AG04450 (cell line): ENCODE results near the gene PDIA5. TPM values are rescaled to one million over a fixed set of nuclear protein-coding genes. Genes with fewer than 3 reads are reported as not detected.

Source experiments
- CTCF ChIA-PET: fragments of 300-600, 350-600 bp; formaldehyde crosslinking; extraction: SDS; loops from one replicate; lab custom pipeline; 2022; ENCODE audit warnings: antibody characterized with exemption, inconsistent platforms; lab: Charles Lee
- POLR2A ChIA-PET: fragments of 350-600 bp; formaldehyde crosslinking; extraction: SDS; loops from one replicate; lab custom pipeline; 2021; ENCODE audit warnings: antibody characterized with exemption, inconsistent platforms; lab: Yijun Ruan, JAX
- DNase-seq: peaks from one replicate; pipeline ENCODE4 v3.0.0-alpha.2; 2011; ENCODE audit warnings: low read depth, low spot score
- H3K27ac ChIP-seq: one replicate; pipeline ENCODE4 v1.5.1; 2012; ENCODE audit warnings: low read depth, low read length, control low read depth
- H3K27me3 ChIP-seq: one replicate; pipeline ENCODE4 v1.6.0; 2012; ENCODE audit warnings: low read length; ENCODE audit not compliant: control insufficient read depth, insufficient read depth
- H3K4me3 ChIP-seq: 2 replicates; pipeline ENCODE4 v1.5.1; 2011; ENCODE audit warnings: mild to moderate bottlenecking, low read depth, low read length, control low read depth
- H3K9me3 ChIP-seq: 2 replicates; pipeline ENCODE4 v1.5.1; 2012; ENCODE audit warnings: low read length; ENCODE audit not compliant: control insufficient read depth, insufficient read depth
- CTCF ChIP-seq: IDR thresholded peaks from 2 replicates; pipeline ENCODE4 v1.5.1; 2011; ENCODE audit warnings: low read depth, low read length, control low read depth, inconsistent platforms
- polyA plus RNA-seq: library from polyadenylated mRNA; depleted of rRNA; stranded (reverse); fragments of >200 nt; gene quantifications from 2 replicates; pipeline ENCODE4 v1.2.3, GENCODE V29; 2011

Gene PDIA5
- polyA plus RNA-seq, 1 experiment = 33.1 TPM

GRCh38 chr3:123054109-123054778, 12.6 kb upstream of the PDIA5 start:
- POLR2A ChIA-PET = no interaction called here
- CTCF ChIA-PET = no interaction called here
- Histone ChIP-seq H3K27ac (no peak overlapping the region), H3K4me3 (no peak overlapping the region), H3K9me3 (no peaks in the 10 kb centered on the region), H3K27me3 (peaks cover 21% of the 10 kb centered on the region)
- TF ChIP-seq CTCF = no peak
- no peak for DNase-seq

- TF ChIP-seq CTCF = no peak
- DNase-seq = no peak
- POLR2A ChIA-PET = no interaction called here
- Histone ChIP-seq H3K27me3 (peaks cover 21% of the 10 kb centered on the region), H3K4me3 (no peak overlapping the region), H3K27ac (no peak overlapping the region), H3K9me3 (no peaks in the 10 kb centered on the region)
- CTCF ChIA-PET = no interaction called here
Measured at GRCh38 chr3:123054931-123055330, 11.9 kb upstream of the PDIA5 start.

DNA sequence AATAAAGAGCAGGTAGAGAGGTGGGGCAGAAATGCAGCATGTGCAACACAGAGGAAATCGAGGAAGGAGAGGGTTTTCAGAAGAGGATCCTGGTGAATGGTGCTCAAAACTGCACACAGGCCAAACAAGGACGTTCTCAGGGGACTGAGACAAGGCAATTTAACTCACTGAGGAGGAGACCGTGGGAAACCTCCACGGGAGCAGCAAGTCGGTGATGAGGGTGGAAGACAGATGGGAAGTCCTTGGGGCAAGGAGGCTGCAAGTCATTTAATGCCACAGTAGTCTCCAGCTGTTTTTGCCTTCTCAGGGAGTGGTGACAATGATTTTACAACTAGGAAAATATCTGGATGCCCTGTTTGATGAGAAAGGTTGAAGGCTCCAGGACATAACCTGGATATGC, 11.5 kb upstream of the PDIA5 start:
- Histone ChIP-seq H3K4me3 (no peak overlapping the region), H3K27ac (no peak overlapping the region), H3K27me3 (peaks cover 18% of the 10 kb centered on the region), H3K9me3 (no peaks in the 10 kb centered on the region)
- POLR2A ChIA-PET = no interaction called here
- no peak for TF ChIP-seq CTCF
- no peak for DNase-seq
- CTCF ChIA-PET = no interaction called here

DNA sequence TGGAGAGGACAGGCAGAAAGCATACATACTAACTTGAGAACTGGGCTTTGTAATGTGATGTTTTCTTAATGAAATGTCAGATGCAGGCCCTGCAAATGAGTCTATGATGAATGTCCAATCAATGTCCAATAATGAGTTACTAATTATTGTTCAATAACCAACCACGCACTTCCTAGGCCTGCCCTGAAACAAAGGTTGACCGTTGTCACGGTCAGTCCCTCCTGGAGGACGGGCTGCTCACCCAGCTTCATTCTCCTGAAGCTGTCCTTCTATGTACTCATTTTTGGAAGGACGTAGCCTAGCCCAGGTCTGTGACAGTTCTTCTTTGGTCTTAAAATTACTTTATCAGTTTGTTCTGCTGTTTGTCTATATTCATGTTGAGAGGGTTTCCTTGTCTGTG, 8.3 kb upstream of the PDIA5 start:
- no peak for TF ChIP-seq CTCF
- H3K9me3 ChIP-seq = no peaks in the 10 kb centered on the region; the same call in 1 of the 2 replicates
- H3K4me3 ChIP-seq = no peak overlapping the region
- CTCF ChIA-PET = interaction anchor here (1.0 kb wide), 1 partner anchor 14 kb away, joined by 3 read pairs; no protein-coding TSS in a partner anchor
- POLR2A ChIA-PET = no interaction called here
- H3K27me3 ChIP-seq = peaks cover 23% of the 10 kb centered on the region
- no peak for DNase-seq
- no peak overlapping the region for H3K27ac ChIP-seq

GRCh38 chr3:123060054-123060453, 6.8 kb upstream of the PDIA5 start:
- DNase-seq = no peak
- CTCF ChIA-PET = no interaction called here
- Histone ChIP-seq H3K4me3 (no peak overlapping the region), H3K27me3 (peaks cover 19% of the 10 kb centered on the region), H3K9me3 (no peaks in the 10 kb centered on the region; the same call in 1 of the 2 replicates), H3K27ac (no peak overlapping the region)
- TF ChIP-seq CTCF = no peak
- POLR2A ChIA-PET = no interaction called here
